Activated CD4-positive, alpha-beta T cell treated with anti-CD3 and anti-CD28 coated beads, Interleukin-10, Interleukin-2, amounts not matched to agents 100 ng/mL and 50 ng/mL, durations not matched to agents 16 hours and 8 hours (primary cell): ENCODE measurements around the gene TBC1D5.
"Not testable (repeated sequence)": the region's sequence is repeated elsewhere in the genome, so short reads cannot be mapped to it uniquely, and the experiment has no call there.

ENCODE experiments used
- DNase-seq: peaks from one replicate; pipeline ENCODE4 v3.0.0-alpha.2; 2020

The TBC1D5 gene

GRCh38 chr3:17529677-17530076 lies 212.8 kb downstream of the TBC1D5 start:
- no peak for DNase-seq

DNA sequence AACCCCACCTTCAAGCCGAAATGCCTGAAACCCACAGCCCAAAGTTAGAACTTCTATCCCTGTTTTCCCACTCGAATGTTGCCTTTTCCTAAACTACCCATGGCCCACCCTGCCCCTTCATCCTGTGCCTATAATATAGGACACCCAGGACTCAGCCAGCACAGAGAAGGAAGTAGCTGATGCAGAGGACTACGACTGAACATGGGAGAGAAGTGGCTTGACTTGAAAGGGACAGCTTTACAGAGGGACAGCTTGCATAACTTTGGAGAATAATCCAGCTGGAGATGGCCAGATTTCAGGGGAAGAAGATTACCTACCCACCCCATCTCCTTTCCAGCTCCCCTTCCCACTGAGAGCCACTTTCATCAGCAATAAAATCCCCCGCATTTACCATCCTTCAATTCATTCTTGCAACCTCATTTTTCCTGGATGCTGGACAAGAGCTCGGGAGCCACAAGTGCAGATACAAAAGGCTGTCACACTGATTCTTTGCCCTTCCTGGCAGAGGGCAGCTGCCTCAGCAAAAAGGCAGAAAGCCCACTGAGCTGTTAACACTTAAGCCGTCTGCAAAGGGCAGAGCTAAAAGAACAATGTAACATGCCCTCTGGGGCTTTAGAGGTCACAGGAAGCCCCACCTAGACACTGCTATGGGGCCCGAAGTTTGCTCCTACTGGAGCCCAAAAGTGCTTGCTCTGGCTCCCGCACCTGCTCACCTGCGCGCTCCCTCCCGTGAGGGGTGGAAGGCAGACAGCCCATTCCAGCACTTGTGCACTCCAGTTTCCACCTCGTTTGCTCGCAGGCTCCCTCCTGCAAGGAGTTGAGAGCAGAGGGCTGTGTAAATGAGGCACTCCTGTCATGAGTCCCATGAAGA lies 224.0 kb downstream of the TBC1D5 start:
- no peak for DNase-seq

- no peak for DNase-seq
Observed at GRCh38 chr3:17515445-17516234, 226.8 kb downstream of the TBC1D5 start.

- DNase-seq: no peak
Observed at GRCh38 chr3:17514597-17514996, 227.8 kb downstream of the TBC1D5 start.

DNA sequence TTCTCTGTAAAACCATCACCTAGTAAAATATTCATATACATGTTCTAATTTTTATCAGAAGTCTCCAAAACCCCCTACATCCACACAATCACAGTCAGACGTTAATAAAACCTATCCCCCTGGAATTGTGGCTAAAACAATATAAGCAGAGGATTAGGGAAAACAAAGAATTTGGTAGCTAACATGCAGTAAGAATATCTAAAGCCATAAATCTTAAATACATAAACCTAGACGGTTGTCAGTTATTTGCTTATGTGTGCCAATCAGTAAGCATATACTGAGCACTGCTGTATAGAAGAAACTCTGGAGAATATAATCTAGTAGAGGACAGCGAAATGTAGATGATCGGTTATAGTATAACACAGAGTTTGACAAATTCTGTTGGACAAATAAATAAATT lies 232.2 kb downstream of the TBC1D5 start:
- DNase-seq: no peak

DNA sequence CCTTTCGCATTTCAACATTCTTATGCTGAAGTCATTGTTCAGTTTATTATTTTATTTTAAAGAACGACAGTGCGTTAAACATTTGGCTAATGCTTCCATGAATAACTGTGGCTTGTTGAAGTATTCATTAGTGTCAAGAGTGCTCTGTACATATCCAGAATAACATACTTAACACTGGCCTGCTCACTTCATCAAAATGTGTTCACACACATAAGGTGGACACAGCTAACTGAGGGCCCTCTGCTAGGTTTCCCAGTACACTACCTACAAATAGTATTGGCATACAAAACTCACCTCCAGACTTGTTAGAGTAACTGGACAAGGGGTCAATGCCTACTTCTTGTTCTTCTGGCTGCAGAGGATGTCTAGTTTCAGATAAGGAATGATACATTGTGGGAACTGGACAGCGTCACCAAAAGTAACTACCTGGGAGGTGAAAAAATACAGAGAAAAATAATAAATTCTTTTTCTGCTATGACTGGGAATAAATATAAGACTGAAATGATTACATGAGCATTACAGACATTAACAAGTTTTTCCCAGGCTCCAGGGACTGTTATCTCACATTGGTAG lies 234.2 kb downstream of the TBC1D5 start:
- no peak for DNase-seq

- no peak for DNase-seq
Observed at GRCh38 chr3:17507480-17507879, 235.0 kb downstream of the TBC1D5 start.

DNA sequence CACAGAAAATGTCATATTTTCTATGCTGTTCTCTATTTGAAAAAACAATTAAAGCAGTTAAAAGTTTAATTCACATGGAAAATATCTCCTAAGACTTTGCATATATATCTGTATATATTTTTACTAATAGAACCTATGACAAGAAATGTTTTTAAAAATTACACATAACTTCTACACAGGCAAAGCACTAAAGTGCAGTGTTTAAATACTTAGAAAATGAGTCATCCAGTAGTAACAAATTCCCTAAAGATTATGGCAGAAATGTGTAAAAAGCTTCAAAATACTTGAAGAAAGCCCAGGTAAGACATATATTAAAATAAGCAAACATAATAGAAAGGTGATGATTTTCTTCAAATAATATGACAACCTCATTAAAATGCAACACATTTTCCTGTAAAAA lies 236.6 kb downstream of the TBC1D5 start:
- no peak for DNase-seq

- DNase-seq: no peak
Observed at GRCh38 chr3:17501745-17502144, 240.7 kb downstream of the TBC1D5 start.

DNA sequence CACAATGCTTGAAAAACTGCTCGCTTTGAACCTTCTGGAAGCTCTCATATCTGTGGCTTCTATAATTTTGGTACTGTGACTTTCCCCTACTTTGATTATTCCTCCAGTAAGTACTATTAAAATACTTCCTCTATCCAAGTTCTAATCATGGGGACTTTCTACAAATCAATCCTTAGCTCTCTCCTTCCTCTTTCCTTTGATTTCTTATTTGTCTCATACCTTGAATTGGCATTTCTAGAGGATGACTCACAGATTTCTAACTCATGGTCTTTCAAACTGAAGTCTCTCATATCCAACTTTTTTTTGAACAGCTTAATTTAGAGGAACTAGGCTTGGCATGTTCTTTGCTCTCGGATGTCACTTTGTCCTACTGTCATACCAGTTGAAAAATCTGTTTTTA lies 241.8 kb downstream of the TBC1D5 start:
- no peak for DNase-seq

DNA sequence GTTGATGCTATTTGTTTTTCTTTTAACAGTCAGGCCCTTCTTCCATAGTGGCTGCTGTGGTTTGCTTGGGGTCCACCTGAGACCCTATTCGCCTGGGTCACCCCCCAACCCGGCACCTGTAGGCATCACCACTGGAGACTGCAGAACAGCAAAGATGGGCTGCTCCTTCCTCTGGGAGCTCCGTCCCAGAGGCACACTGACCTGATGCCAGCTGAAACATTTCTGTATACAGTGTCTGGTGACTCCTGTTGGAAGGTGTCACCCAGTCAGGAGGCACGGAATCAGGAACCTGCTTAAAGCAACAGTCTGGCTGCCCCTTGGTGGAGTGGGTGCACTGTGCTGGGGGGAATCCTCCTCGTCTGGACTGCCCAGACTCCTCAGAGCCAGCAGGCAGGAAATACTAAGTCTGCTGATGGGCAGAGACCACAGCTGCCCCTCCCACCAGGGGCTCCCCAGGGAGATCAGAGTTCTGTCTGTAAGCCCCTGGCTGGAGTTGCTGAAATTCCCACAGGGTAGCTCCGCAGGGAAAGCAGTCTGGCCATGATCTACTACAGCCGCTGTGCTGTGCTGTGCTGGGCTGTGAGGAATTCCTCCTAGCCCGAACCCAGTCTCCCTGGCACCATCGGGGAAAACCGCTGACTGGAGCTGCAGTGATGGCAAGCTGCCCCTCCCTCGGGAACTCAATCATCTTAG lies 248.2 kb downstream of the TBC1D5 start:
- DNase-seq: no peak

DNA sequence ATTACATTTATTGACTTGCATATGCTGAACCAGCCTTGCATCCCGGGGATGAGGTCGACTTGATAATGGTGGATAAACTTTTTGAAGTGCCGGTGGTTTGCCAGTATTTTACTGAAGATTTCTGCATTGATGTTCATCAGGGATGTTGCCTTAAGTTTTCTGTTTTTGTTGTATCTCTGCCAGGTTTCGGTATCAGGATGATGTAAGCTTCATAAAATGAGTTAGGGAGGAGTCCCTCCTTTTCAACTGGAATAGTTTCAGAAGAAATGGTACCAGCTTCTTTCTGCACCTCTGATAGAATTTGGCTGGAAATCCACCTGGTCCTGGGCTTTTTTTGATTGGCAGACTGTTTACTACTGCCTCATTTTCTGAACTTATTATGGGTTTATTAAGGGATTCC lies 250.8 kb downstream of the TBC1D5 start:
- DNase-seq: no peak

- not testable (repeated sequence) for DNase-seq
Observed at GRCh38 chr3:17491190-17491589, 251.2 kb downstream of the TBC1D5 start.

DNA sequence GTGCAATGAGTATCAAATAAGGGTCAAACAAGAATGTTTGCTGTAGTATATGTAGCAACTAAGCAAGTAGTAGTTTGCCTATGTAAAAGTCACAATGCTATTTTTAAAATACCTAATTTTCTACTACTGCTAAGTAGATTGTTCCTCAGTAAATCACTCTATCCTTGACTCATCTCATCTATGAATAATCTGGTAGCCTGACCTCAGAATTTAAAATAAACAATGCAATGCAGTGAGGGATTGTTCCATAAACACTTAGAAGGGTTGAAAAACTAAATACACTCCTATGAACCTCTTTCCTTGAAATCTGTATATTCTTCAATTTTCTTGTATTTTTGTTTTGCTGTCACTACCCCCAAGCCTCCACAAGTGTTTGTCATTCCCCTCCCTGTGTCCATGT lies 253.3 kb downstream of the TBC1D5 start:
- no peak for DNase-seq

DNA sequence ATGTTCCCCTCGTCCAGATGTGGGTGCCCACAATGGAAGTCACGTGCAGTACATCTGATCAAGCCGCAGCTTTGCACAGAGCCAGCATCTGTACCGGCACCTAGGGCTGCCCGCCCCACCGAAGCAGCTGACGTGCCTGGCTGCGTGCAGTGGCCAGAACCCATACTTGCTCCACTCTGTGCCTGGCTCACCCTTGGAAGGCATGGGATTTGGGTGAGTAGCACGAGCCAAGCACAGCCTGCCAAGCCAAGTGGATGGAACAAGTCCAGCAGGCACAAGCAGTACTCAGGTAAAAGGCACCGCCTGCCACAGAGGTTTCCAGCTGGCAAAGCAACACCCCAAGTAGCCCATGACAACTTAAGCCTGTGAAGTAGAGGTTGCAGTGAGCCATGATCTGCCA lies 261.3 kb downstream of the TBC1D5 start:
- DNase-seq: no peak

DNA sequence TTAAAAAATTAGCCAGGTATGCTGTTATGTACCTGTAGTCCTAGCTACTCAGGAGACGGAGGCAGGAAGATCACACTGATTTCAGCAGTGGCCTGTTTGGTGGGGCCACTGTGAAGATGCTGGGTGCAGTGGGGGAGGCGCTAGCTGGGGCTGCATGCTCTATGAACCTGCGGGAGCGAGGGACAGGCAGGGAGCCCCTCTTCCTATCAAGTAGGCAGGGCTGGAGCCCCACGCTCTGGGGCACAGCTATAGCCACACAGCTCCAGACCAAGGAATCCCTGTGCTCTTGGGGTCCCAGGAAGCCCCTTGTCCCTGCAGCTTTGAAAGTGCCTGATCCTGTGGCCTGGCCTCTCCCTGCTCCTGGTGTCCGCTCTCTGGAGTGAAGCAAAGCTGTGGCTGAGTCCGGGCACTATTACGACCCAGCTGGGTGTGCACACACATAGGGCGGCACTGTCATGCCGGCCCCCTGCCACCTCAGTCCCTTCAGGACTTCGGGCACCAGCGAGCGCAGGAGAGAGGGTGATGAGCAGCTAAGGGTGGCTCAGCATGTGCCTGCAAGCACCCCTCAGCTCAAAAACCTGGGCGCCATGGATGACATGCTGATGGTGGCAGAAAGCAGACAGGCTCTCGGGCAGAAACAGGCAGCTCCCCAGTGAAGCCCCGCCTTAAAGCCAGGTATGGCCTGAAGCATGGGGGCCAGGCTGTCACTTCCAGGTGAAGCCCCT lies 262.6 kb downstream of the TBC1D5 start:
- no peak for DNase-seq

DNA sequence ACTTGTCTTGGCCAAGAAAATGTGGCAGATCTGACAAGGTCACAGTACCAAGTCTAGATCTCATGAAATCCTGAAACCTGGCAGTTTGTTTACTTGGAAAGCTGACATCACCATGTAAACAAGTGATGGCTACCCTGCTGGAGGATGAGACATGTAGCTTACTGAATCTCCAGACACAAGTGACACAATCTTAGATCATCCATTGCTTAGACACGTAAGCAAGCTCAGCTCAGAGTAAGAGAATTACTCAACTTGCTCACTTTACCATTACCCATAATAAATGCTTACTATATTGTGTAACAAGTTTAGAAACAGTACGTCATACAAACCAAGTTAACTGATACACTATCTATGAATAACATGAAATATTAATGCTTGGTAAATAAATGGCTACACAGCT lies 263.8 kb downstream of the TBC1D5 start:
- DNase-seq: no peak

DNA sequence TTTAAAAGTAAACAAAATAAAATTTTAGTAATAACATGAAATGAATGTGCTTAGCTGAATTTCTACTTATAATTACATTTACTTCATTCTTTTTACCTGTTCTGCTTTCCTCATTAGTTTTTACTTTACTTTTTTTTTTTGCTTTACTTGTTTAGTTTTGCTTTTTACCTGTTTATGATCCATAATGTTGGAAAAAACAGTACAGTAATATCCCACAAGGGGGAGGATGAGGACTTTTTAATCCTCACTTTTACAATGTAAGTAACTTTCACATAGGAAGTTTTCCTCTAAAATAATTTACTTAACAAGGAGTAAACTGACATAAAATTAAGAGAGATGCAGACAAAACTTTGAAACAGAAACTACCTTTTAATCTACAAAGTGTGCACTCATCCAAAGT lies 268.7 kb downstream of the TBC1D5 start:
- DNase-seq: no peak

GRCh38 chr3:17469954-17470353 lies 272.5 kb downstream of the TBC1D5 start:
- DNase-seq: no peak

DNA sequence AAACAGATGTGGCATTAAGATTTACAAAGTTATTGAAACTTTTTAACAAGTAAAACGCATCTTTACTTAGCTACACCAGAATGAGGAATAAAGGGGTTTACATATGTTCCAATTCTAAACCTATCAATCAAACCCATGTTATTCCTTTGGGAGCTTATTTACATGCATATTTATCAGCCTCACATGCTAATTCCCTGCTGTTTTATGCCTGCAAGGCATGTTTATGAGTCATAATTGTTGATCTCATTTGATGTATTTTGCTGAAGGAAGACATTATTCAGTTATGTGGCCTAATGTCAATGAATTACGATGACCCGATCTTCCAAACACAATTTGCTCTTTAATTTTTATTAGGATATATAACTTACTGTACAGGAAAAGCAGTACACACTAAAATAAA lies 272.9 kb downstream of the TBC1D5 start:
- no peak for DNase-seq

- DNase-seq: no peak
Observed at GRCh38 chr3:17466028-17466427, 276.4 kb downstream of the TBC1D5 start.

- DNase-seq: no peak
Observed at GRCh38 chr3:17459470-17459993, 282.9 kb downstream of the TBC1D5 start.
